Muscle layer of colon (tissue), 2 donors: ENCODE data around the gene GPR18.
"Not testable (repeated sequence)": the region's sequence is repeated elsewhere in the genome, so short reads cannot be mapped to it uniquely, and the experiment has no call there.

ENCODE experiments used
- H3K27ac ChIP-seq: one replicate; pipeline ENCODE4 v1.7.0; 2013; ENCODE audit warnings: low read depth, mild to moderate bottlenecking, low read length, moderate library complexity
- H3K27me3 ChIP-seq, 2 donors: one replicate each; pipeline ENCODE4 v1.7.0; 2013; ENCODE audit warnings: low read length in 2 of 2, mild to moderate bottlenecking in 2 of 2; ENCODE audit not compliant: insufficient read depth in 2 of 2, control insufficient read depth in 1 of 2
- H3K36me3 ChIP-seq: one replicate; pipeline ENCODE4 v1.7.0; 2013; ENCODE audit warnings: mild to moderate bottlenecking, low read length; ENCODE audit not compliant: insufficient read depth
- H3K4me1 ChIP-seq: one replicate; pipeline ENCODE4 v1.7.0; 2013; ENCODE audit warnings: mild to moderate bottlenecking, low read length; ENCODE audit not compliant: insufficient read depth
- H3K4me3 ChIP-seq, 2 donors: one replicate each; pipeline ENCODE4 v1.7.0; 2013; ENCODE audit warnings: low read length in 2 of 2, low read depth in 1 of 2, mild to moderate bottlenecking in 1 of 2, moderate library complexity in 1 of 2
- H3K9ac ChIP-seq: one replicate; pipeline ENCODE4 v1.7.0; 2013; ENCODE audit warnings: low read length
- H3K9me3 ChIP-seq: one replicate; pipeline ENCODE4 v1.7.0; 2013; ENCODE audit warnings: mild to moderate bottlenecking, low read length
- donor health status: abdominal sarcoma.
- donor health status: Adenocarcinoma of cecum.

GPR18 gene

DNA sequence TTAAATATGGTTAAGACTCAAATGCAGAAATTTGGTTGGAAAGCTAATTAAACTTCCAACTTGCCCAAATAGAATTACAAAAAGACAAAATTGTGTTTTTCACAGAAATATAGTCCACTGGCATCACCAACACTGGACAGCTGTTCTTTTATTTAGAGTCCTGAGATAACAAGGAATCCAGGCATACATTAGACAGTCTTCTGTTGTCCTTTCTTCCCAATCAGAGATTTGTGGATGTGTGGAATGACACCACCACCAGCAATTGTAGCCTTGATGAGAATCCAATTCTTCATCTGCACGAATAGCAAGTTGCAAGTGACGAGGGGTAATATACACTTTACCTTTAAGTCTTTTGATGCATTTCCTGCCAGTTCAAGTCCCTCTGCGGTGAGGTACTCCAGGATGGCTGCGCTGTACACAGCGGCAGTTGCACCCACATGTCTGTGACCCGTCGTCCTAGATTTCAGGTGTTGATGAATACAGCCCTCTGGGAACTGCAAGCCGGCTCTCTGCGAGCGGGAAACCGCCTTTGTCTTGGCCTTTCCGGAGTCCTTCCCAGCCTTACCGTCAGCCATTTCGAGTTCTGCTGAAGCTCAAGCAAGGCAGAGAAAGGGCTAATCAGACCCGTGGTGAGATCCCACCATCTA is 42.9 kb downstream of the GPR18 start:
- Histone ChIP-seq H3K9ac (no peak overlapping the region), H3K27ac (no peak overlapping the region), H3K36me3 (peaks cover 4% of the 10 kb centered on the region), H3K4me3 (no peak overlapping the region), H3K27me3 (no peaks in the 10 kb centered on the region), H3K9me3 (no peaks in the 10 kb centered on the region), H3K4me1 (peaks cover 16% of the 10 kb centered on the region)

DNA sequence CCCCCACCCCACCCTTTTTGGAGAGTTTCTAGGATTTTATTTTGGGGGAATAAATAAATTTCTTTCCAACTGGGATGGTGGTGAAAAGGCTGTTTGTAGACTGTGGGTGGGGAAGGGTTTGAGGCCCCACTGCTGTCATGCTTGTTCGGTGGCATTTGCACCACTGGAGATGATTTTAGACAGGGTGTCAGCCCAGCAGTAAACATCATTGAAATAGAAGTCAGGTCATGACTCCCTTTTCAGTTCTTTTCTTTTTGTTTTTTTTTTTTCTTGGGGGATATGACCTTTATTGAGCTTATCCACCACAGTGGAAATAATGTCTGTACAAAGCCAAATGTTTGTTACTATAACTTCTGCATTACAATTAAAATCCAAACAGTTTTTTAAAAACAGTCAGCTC is 43.4 kb downstream of the GPR18 start:
- H3K9me3 ChIP-seq, result no peaks in the 10 kb centered on the region
- H3K9ac ChIP-seq, result no peak overlapping the region
- H3K36me3 ChIP-seq, result peaks cover 4% of the 10 kb centered on the region
- H3K4me1 ChIP-seq, result peaks cover 16% of the 10 kb centered on the region
- H3K27ac ChIP-seq, result no peak overlapping the region
- H3K4me3 ChIP-seq, result no peak overlapping the region
- H3K27me3 ChIP-seq, result no peaks in the 10 kb centered on the region

DNA sequence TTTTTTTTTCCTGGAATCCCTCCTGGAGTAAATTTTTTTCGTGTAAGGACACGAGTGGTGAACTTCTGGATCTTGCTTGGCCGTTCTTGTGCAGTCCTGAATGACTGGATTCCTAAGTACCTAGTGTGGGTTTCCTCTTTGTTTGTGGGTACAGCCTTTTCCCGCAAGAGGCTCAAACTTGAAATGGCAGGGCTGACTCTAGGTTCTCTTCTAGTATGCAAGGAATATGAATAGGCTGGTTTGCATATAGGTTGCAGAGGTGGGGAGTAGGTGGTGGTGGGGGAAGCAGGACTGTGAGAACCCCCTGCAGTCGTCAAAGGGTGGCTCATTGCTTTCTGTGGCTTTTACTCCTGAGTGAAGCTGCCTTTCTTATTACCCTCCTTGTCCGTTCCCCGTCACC is 43.9 kb downstream of the GPR18 start:
- Histone ChIP-seq H3K4me1 (peaks cover 16% of the 10 kb centered on the region), H3K4me3 (no peak overlapping the region), H3K27ac (no peak overlapping the region)

DNA sequence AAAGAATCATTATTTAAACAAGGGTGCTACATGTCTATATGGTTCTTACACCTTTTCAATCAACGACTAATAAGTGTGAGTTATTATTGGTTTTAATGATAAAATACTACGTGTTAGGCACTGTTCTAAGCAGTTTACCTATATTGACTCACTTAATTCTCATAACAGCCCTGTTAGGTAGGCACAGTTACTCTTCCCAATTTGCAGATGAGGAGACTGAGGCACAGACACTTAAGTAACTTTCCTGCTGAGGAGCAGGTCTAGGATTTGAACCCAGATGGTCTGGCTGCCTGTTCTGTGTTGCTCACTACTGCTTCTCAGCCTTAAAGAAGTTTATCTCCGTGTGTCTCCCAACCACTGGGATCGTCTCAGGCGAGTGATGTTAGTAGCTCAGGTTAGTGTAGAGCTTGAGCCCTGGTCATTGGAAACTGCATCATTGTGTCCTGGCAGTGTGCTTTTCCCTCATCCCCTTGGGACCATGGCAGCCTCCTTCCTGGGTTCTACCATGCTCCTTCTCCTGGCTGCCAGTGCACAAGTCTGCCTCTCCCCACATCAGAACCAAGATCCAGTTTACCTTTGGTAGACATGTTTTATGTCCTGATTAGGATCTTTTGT is 46.7 kb downstream of the GPR18 start:
- Histone ChIP-seq H3K36me3 (peaks cover 7% of the 10 kb centered on the region), H3K4me3 (no peak overlapping the region), H3K27me3 (no peaks in the 10 kb centered on the region), H3K4me1 (peaks cover 4% of the 10 kb centered on the region), H3K27ac (no peak overlapping the region), H3K9me3 (no peaks in the 10 kb centered on the region), H3K9ac (no peak overlapping the region)

More for the DNA sequence above, 43.9 kb downstream of the GPR18 start:
- Histone ChIP-seq H3K9me3 (no peaks in the 10 kb centered on the region), H3K27me3 (no peaks in the 10 kb centered on the region), H3K36me3 (peaks cover 5% of the 10 kb centered on the region), H3K9ac (no peak overlapping the region)

DNA sequence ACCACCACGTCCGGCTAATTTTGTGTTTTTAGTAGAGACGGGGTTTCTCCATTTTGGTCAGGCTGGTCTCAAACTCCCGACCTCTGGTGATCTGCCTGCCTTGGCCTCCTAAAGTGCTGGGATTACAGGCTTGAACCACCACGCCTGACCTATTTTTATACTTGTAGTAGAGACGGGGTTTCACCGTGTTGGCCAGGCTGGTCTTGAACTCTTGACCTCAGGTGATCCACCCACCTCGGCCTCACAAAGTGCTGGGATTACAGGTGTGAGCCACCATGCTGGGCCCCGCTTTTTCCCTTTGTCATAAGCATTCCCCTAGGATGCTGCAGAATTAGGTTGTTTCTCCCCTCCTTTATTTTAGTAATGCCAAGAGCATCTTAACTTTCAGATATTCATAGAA is 47.6 kb downstream of the GPR18 start:
- not testable (repeated sequence) for H3K27me3 ChIP-seq

DNA sequence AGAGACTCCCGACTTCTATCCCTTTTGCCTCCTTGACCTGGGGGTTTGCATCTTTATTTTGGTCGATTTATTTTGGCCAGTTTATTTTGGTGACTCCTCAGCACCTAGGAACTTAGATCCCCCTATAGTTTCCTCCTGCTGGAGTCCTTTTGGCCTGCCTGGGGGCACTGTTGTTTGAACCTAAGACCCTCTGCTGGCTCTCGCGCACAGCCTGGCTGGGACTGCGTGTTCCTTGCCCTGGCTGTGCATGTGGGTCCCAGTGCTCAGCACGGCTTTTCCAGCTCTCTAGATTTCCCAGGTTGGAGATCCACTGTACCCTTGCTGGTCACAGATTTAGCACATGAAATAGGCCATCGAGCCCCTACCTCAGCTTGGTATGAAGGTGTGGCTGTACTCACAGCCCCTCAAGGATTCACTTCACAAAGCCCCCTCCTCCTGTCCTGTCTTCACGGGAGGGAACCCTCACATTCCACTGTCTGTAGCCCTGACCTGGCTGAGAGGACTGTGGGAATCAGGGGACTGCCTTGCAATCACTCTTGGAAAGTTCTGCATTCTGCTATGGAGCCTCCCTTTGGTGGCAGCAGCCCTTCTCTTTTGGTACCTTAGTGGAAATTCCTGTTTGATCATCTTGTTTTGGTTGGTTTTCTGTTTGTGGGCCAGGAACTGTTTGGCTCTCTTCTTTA is 49.2 kb downstream of the GPR18 start:
- no peak overlapping the region for H3K9ac ChIP-seq

More for the DNA sequence above, 47.6 kb downstream of the GPR18 start:
- H3K9me3 ChIP-seq, H3K4me1 ChIP-seq, H3K9ac ChIP-seq, H3K27ac ChIP-seq, H3K36me3 ChIP-seq, H3K4me3 ChIP-seq: not testable (repeated sequence)

DNA sequence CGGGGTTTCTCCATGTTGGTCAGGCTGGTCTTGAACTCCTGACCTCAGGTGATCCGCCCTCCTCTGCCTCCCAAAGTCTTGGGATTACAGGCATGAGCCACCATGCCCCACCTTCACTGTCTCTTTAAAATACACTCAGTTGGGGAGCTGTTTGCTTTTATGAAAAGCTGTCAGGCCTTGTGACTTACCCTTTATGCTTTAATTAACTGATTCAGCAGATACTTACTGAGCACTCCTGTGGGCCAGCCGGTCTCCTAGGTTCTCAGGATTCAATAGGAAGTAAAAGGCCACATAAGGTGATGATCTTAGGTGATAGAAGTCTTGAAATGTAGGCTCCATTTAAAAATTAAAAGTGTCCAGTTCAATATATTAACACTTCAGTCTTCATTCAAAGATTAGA is 50.0 kb downstream of the GPR18 start:
- Histone ChIP-seq H3K27ac (no peak overlapping the region), H3K9ac (no peak overlapping the region), H3K4me3 (no peak overlapping the region), H3K27me3 (no peaks in the 10 kb centered on the region), H3K36me3 (peaks cover 3% of the 10 kb centered on the region), H3K9me3 (no peaks in the 10 kb centered on the region), H3K4me1 (no peaks in the 10 kb centered on the region)

More for the DNA sequence above, 49.2 kb downstream of the GPR18 start:
- no peaks in the 10 kb centered on the region for H3K27me3 ChIP-seq
- H3K4me1 ChIP-seq, result peaks cover under 1% of the 10 kb centered on the region
- no peak overlapping the region for H3K4me3 ChIP-seq
- H3K36me3 ChIP-seq, result peaks cover 3% of the 10 kb centered on the region
- no peak overlapping the region for H3K27ac ChIP-seq
- H3K9me3 ChIP-seq, result no peaks in the 10 kb centered on the region

DNA sequence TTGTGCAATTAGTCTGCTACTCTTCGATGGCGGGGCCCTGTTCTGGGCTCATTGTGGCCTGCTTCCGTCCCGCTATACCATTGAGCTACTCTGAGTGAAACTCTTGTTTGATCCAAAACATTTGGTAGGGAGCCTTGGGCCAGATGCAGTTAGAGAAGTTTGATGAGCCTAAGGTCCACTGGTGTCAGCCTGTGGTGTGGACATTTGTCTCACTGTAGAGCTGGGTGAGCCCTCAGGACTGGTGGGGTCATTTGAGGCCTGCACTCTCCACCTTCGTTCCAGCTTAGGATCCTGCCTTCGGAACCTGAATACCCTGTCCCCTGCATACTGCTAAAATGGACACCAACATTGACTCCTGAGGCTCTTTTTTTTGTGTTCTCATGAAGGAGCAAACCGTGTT is 50.7 kb downstream of the GPR18 start:
- peaks cover 2% of the 10 kb centered on the region for H3K4me1 ChIP-seq
- no peak overlapping the region for H3K27ac ChIP-seq
- peaks cover 3% of the 10 kb centered on the region for H3K36me3 ChIP-seq
- no peaks in the 10 kb centered on the region for H3K9me3 ChIP-seq
- H3K27me3 ChIP-seq, result no peaks in the 10 kb centered on the region
- no peak overlapping the region for H3K4me3 ChIP-seq
- no peak overlapping the region for H3K9ac ChIP-seq

DNA sequence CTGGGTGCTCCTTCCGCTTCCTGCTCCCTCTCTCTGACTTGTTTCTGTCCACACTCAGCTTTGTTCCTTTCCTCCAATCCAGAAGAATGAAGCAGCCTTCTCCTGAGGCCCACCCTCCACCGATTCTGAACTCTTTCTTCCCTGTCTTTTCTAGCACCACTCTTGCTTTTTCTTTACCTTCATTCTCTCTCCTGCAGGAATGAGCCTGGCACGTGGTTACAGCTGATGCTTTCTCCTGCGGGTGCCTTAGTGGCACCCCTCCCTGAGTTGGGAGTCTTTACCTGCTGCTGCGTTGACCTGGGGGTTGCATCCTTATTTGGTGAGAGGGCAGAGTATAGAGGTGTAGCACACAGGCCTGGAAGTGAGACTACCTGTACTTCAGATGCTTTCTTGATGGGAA is 51.3 kb downstream of the GPR18 start:
- Histone ChIP-seq H3K9ac (no peak overlapping the region), H3K27me3 (no peaks in the 10 kb centered on the region), H3K4me1 (peaks cover 8% of the 10 kb centered on the region), H3K27ac (no peak overlapping the region), H3K9me3 (no peaks in the 10 kb centered on the region), H3K36me3 (peaks cover 3% of the 10 kb centered on the region), H3K4me3 (no peak overlapping the region)

DNA sequence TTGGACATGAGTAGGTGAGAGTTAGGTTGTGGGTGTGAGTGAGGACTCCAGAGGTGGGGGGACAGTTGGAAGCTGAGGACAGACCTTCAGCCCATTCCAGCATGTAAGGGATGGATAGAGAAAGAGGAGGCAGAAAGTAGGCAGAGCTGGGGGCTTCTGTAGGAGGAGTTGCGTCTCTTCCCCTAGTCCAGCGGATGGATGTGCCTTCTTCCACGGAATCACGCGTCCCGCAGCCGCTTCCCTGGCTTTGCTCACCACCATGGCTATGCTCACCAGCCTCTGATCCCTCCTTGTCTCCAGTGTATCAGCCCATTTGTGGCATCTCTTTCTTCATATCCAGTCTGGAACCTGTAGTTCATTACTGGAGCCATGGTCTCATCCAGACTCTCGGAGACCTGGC is 52.0 kb downstream of the GPR18 start:
- Histone ChIP-seq H3K9me3 (no peaks in the 10 kb centered on the region), H3K4me1 (peaks cover 8% of the 10 kb centered on the region), H3K36me3 (peaks cover 3% of the 10 kb centered on the region), H3K4me3 (no peak overlapping the region), H3K27ac (no peak overlapping the region), H3K27me3 (no peaks in the 10 kb centered on the region), H3K9ac (no peak overlapping the region)

DNA sequence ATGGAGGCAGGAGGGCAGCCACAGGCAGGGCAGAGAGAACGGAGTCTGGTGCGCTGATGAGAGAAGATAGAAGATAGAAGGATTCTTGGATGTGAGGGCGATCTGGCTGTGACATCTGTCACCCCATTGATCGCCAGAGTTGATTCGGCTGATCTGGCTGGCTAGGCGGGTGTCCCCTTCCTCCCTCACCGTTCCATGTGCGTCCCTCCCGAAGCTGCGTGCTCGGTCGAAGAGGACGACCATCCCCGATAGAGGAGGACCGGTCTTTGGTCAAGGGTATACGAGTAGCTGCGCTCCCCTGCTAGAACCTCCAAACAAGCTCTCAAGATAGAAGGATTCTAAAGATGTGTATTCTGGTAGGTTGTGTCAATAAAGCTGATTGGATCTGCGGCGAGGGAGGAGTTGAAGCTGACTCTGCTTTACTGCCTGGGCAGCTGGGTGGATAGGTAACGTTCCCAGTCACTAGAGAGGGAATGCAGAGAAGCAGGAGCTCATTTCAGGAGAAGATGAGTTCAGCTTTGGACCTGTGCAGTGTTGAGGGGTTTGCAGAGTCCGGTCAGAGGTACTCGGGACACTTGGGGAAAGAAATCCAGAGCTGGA is 52.5 kb downstream of the GPR18 start:
- no peak overlapping the region for H3K4me3 ChIP-seq
- no peak overlapping the region for H3K27ac ChIP-seq
- H3K27me3 ChIP-seq, result no peaks in the 10 kb centered on the region
- H3K4me1 ChIP-seq, result peaks cover 8% of the 10 kb centered on the region
- H3K9ac ChIP-seq, result no peak overlapping the region
- H3K36me3 ChIP-seq, result peaks cover 3% of the 10 kb centered on the region
- H3K9me3 ChIP-seq, result no peaks in the 10 kb centered on the region
